22Rv1 (cell line): ENCODE results near the gene ARMC7.

ENCODE experiments used
- ZFX ChIP-seq: fragments of 450-650 bp; IDR thresholded peaks from 2 replicates; pipeline ENCODE4 v1.6.1; 2017; ENCODE audit warnings: antibody characterized with exemption, borderline replicate concordance
- TF ChIP-seq, protein P1 (sequence below): fragments of 450-650 bp; IDR thresholded peaks from 2 replicates; pipeline ENCODE4 v1.5.1; 2017; ENCODE audit warnings: mild to moderate bottlenecking

DNA sequence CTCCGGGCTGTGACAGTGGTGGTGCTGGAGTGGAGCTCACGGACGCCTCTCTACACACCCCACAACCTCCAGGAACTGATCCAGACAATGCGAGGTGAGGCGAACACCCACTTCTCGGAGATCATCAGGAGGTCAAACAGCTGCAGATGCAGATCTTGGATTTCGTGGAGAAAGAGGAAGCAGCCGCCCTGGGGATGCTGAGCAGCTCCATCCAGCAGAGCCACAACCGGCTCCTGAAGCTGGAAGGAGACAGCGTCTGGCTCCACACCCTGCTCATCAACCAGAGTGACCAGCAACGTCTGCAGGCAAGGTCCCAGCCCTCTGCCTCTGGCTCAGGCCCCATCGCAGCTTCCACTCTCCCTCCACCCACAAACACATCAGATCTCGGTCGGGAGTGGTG, 35.2 kb upstream of the ARMC7 start:
- TF ChIP-seq, protein P1, sequence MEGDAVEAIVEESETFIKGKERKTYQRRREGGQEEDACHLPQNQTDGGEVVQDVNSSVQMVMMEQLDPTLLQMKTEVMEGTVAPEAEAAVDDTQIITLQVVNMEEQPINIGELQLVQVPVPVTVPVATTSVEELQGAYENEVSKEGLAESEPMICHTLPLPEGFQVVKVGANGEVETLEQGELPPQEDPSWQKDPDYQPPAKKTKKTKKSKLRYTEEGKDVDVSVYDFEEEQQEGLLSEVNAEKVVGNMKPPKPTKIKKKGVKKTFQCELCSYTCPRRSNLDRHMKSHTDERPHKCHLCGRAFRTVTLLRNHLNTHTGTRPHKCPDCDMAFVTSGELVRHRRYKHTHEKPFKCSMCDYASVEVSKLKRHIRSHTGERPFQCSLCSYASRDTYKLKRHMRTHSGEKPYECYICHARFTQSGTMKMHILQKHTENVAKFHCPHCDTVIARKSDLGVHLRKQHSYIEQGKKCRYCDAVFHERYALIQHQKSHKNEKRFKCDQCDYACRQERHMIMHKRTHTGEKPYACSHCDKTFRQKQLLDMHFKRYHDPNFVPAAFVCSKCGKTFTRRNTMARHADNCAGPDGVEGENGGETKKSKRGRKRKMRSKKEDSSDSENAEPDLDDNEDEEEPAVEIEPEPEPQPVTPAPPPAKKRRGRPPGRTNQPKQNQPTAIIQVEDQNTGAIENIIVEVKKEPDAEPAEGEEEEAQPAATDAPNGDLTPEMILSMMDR: no peak
- TF ChIP-seq ZFX: no peak
